HG02798 (cell line): ENCODE results near the gene IFITM1.
"Not testable (repeated sequence)": the region's sequence is repeated elsewhere in the genome, so short reads cannot be mapped to it uniquely, and the experiment has no call there.

ENCODE experiments used
- ATAC-seq: cut with Tn5 transposase; IDR thresholded peaks from one replicate; pipeline ENCODE4 v1.9.1; 2021; ENCODE audit warnings: mild to moderate bottlenecking; ENCODE audit not compliant: unreplicated experiment, poor library complexity

Gene IFITM1

GRCh38 chr11:282171-282570, 31.7 kb upstream of the IFITM1 start:
- ATAC-seq, result no peak

DNA sequence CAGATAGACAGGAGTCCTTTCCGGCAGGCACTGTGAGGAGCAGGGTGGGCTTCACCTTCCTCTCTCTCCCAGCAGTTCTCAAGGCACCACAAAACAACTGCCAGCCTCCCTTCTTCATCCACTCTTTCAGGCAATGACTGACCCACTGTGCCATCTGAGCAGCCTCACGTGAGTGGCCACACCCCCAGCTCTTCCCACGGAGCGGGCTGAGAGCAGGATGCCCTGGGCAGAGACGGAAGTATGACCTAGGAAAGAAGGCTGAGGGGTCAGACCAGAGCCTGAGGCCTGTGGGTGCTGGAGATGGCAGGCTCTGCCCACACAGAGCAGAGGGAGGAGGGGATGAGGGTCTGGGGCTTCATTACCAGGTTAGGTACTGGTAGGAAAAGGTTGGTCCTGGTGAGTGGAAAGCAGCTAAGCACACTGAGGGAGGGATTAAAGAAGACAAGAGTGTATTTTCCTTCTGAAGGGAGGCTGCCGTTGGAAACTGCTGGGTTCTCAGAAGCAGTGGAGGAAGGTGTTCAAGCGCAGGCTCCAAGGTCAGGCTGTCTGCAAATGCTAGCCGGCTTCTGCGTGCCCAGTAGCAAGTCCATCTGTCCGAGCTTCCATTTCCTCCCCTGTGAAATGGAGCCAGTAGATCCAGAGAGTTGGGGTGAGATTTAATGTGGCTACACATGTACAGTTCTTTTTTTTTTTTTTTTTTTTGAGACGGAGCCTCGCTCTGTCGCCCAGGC, 31.0 kb upstream of the IFITM1 start:
- no peak for ATAC-seq

DNA sequence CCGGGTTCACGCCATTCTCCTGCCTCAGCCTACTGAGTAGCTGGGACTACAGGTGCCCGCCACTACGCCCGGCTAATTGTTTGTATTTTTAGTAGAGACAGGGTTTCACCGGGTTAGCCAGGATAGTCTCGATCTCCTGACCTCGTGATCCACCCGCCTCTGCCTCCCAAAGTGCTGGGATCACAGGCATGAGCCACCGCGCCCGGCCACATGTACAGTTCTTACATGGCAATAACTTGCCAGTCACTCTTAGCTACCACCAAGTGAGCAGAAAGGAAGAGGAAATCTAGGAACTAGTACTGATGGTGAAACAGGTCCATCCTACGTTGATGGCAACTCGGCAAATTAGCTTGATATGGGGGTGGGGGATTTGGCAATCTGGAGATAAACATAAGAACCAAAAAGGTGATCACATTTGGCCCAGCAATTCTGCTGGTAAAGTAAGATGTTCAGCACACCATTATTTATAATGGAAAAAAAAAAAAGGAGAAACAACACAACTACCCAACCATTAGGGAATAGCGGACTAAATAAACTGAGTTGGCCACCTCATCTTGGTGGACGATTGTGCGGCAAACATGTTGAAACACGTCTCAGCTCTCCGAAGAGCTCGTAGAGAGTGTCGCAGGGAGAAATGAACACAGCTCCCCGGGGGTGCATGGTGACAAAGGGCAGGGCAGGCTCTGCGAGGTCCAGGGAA, 30.3 kb upstream of the IFITM1 start:
- no peak for ATAC-seq

GRCh38 chr11:284105-285020, 29.5 kb upstream of the IFITM1 start:
- ATAC-seq, result no peak

- no peak for ATAC-seq
Observed at GRCh38 chr11:285021-285893, 28.6 kb upstream of the IFITM1 start.

- no peak for ATAC-seq
Observed at GRCh38 chr11:285894-286220, 28.0 kb upstream of the IFITM1 start.

GRCh38 chr11:286977-287820, 26.6 kb upstream of the IFITM1 start:
- ATAC-seq, result not testable (repeated sequence)

- no peak for ATAC-seq
Observed at GRCh38 chr11:287821-288477, 25.9 kb upstream of the IFITM1 start.

DNA sequence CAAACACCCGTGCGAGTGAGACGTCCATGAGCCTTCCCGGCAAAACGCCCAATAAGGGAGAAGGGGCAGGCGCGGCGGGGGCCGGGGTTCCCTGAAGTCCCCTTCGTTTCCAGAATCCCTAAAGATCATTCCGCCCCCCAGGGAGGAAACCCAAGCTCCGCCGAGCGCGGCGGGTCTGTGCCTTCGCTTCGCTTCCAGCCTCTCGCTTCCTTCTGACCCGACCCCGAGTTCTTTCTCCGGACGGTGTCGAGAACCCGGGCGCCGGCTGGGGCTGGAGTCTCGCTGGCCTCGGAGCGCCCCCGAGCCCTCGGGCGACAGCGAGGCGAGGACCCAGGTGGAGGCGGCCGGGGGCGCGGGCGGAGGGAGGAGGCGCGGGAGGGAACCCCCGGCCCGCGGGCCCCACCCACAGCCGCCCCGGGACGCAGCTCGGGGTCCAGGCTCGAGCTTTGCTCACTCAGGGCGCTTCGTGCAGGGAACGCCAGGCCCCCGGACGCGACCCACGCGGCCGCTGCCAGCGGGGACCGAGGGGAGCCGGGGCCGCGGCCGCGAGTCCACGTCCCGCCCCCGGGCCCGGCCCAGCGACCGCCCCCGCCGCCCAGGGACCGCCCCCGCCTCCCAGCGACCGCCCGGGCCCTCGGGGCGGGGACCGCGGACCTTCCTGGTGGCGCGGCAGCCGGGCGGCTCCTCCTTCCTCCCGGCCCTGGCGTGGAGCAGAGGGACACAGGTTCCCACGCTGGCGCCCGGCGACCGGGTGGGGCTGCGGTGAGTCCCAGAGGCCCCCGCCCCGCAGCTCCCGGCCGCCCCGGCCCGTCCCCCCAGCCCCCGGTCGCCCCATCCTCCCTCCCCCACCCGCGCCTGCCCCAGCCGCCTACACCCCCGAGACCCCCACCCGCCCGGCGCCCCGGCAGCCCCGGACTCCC, 25.1 kb upstream of the IFITM1 start, which contains the start of gene PGGHG:
TSS of gene PGGHG (plus strand) at position 649 of the 920 bp plus-strand sequence. CDS start 691 bp downstream, outside the sequence.
- peak; percentile 65 for ATAC-seq

- ATAC-seq, result no peak
Observed at GRCh38 chr11:289398-289711, 24.5 kb upstream of the IFITM1 start.

GRCh38 chr11:289712-290620, 23.9 kb upstream of the IFITM1 start:
- ATAC-seq, result no peak

- no peak for ATAC-seq
Observed at GRCh38 chr11:290621-291231, 23.1 kb upstream of the IFITM1 start.

DNA sequence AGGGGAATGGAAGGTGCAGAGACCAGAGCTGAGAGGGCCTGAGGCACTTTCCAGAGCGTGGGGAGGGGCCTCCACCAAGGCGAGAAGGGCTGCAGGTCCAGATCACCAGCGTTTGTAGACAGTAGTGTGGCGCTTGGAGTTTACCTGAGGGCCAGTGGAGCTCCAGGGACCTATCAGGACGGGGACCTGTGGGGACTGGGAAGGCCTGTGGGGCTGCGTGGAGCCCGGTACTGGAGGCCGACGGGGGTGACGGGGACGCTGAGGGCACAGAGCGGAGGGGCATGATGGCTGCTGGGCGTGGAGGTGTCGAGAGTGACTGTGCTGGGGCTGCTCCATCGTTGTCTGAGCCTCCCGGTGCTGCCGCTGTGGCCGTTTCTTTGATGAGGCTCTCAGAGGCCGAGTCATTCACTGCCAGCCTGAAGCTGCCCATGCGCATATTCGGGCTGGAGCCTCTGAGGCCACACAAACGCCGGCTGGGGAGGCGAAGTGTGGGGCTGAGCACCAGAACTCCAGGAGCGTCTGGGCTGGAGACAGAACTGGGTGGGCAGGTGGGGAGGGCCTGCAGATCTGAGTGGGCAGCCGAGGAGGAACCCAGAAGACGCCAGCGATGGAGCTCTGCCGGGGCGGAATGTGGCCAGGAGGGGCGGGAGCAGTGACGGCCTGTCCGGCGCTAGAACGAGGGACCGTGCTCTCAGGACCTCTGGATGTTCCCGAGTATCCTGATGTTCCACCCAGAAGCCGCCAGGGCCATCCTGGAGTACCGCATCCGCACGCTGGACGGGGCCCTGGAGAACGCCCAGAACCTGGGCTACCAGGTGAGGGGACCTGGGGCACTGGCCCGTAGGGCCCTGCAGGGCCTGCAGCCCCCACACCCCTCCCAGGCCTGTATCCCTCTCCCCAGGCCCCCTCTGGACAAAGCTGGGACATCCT, 22.3 kb upstream of the IFITM1 start:
- no peak for ATAC-seq

DNA sequence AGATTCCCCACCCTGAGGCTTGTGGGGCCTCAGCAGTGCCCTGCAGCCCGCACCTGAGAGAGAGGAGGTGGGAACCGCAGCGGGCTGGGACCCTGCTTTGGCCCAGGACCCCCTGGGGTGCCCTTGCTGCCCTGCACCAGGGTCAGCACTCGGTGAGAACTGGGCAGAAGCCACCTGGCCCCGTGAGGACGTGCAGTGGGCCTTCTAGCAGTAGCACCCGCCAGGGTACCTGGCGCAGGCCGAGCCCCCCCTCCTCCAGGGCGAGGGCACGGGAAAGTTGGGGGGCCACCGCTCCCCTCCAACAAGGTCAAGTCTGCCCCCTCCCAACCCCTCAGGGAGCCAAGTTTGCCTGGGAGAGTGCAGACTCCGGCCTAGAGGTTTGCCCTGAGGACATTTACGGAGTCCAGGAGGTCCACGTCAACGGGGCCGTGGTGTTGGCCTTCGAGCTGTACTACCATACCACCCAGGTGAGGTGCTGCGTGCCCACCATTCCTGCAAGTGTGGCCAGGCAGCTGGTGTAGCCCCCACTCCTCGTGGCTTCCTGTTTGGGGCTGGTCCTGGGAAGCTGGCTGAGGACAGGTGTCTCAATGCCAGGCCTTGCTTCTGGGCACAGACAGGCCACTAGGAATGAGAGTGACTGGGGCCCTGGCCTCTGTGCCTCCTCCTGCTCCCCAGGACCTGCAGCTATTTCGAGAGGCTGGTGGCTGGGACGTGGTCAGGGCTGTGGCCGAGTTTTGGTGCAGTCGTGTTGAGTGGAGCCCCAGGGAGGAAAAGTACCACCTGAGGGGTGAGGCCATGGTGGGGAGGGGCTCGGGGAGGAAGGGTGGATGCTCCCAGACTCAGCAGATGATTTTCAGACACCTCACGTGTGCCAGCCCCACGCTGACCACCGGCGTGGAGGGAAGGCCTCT, 21.4 kb upstream of the IFITM1 start:
- ATAC-seq, result no peak
